K562 (cell line): ENCODE data around the gene PLEKHA6. TPM values are rescaled to one million over a fixed set of nuclear protein-coding genes. Genes with fewer than 3 reads are reported as not detected.

Experiments used
- CEBPG ChIP-seq, 3 experiments: fragments of 200-800 bp in 1 of 3; sonication (Bioruptor generic) in 1 of 3; sonication (generic) in 1 of 3; formaldehyde crosslinking in 1 of 3; IDR thresholded peaks in 2 of 3; conservative IDR thresholded peaks in 1 of 3; 2 replicates each; pipeline versions ENCODE4 v1.6.1 to v1.8.0; 2016 to 2022; ENCODE audit warnings: missing compliant biosample characterization in 2 of 3, missing genetic modification characterization in 2 of 3, mild to moderate bottlenecking in 1 of 3, missing genetic modification reagents in 1 of 3
- CREM ChIP-seq: IDR thresholded peaks from 2 replicates; pipeline ENCODE4 v1.6.1; 2014; ENCODE audit warnings: antibody characterized with exemption, low read depth
- DIDO1 ChIP-seq: fragments of 450-650 bp; IDR thresholded peaks from 2 replicates; pipeline ENCODE4 v1.6.1; 2016; ENCODE audit warnings: low read depth, missing biosample characterization, missing genetic modification characterization
- EGR1 ChIP-seq: fragments of 450-650 bp; conservative IDR thresholded peaks from 2 replicates; pipeline ENCODE4 v1.6.1; 2017; ENCODE audit warnings: mild to moderate bottlenecking
- FOXJ3 ChIP-seq: sonication (generic); formaldehyde crosslinking; IDR thresholded peaks from 2 replicates; pipeline ENCODE4 v1.4.0; 2020; ENCODE audit warnings: mild to moderate bottlenecking, missing genetic modification reagents
- FOXK1 ChIP-seq: sonication (generic); formaldehyde crosslinking; IDR thresholded peaks from 2 replicates; pipeline ENCODE4 v1.8.0; 2022; ENCODE audit warnings: missing genetic modification reagents, mild to moderate bottlenecking, borderline replicate concordance
- FOXO4 ChIP-seq: fragments of 450-650 bp; formaldehyde crosslinking; IDR thresholded peaks from 2 replicates; pipeline ENCODE4 v1.4.0; 2020; ENCODE audit warnings: mild to moderate bottlenecking, moderate library complexity
- KDM5B ChIP-seq: fragments of 200-600 bp; sonication (generic); IDR thresholded peaks from 2 replicates; pipeline ENCODE4 v1.6.1; 2012; ENCODE audit warnings: low read depth, mild to moderate bottlenecking, moderate library complexity, low read length, control low read depth, inconsistent platforms; ENCODE audit not compliant: insufficient replicate concordance
- KLF6 ChIP-seq: fragments of 250-450 bp; sonication (Bioruptor Pico); IDR thresholded peaks from 2 replicates; pipeline ENCODE4 v1.4.0; 2020; ENCODE audit warnings: mild to moderate bottlenecking, moderate library complexity, borderline replicate concordance
- MBD2 ChIP-seq: sonication (generic); IDR thresholded peaks from 2 replicates; pipeline ENCODE4 v1.6.1; 2016; ENCODE audit warnings: low read depth, borderline replicate concordance
- MEIS2 ChIP-seq: fragments of 450-650 bp; IDR thresholded peaks from 2 replicates; pipeline ENCODE4 v1.6.1; 2014; ENCODE audit warnings: mild to moderate bottlenecking; ENCODE audit not compliant: partially characterized antibody
- MTA3 ChIP-seq: fragments of 450-650 bp; formaldehyde crosslinking; IDR thresholded peaks from 2 replicates; pipeline ENCODE4 v1.6.1; 2017; ENCODE audit warnings: mild to moderate bottlenecking, borderline replicate concordance
- NR3C1 ChIP-seq: sonication (generic); formaldehyde crosslinking; IDR thresholded peaks from 2 replicates; pipeline ENCODE4 v1.8.1; 2022; ENCODE audit warnings: missing genetic modification reagents
- RAD21 ChIP-seq, 2 experiments: fragments of 250-450 bp in 1 of 2; fragments of 450-650 bp in 1 of 2; sonication (Bioruptor Pico) in 1 of 2; formaldehyde crosslinking in 1 of 2; IDR thresholded peaks in 1 of 2; conservative IDR thresholded peaks in 1 of 2; 2 replicates each; pipeline versions ENCODE4 v1.4.0 to v1.8.0; 2020 to 2022; ENCODE audit warnings: mild to moderate bottlenecking in 2 of 2, moderate library complexity in 1 of 2
- SLC30A9 ChIP-seq: fragments of 250-450 bp; sonication (Bioruptor Pico); IDR thresholded peaks from 2 replicates; pipeline ENCODE4 v1.8.0; 2022; ENCODE audit warnings: mild to moderate bottlenecking, moderate library complexity
- SMAD1 ChIP-seq: fragments of 150-350 bp; IDR thresholded peaks from 2 replicates; pipeline ENCODE4 v1.6.1; 2014; ENCODE audit warnings: low read length, low read depth; ENCODE audit not compliant: partially characterized antibody
- TFAM ChIP-seq: fragments of 250-450 bp; sonication (Bioruptor Pico); conservative IDR thresholded peaks from 2 replicates; pipeline ENCODE4 v1.5.0; 2021; ENCODE audit warnings: mild to moderate bottlenecking, moderate library complexity
- TFAP4 ChIP-seq: sonication (generic); formaldehyde crosslinking; IDR thresholded peaks from 2 replicates; pipeline ENCODE4 v1.8.0; 2022; ENCODE audit warnings: missing genetic modification reagents, mild to moderate bottlenecking, moderate library complexity, borderline replicate concordance
- TRIM25 ChIP-seq: fragments of 450-650 bp; IDR thresholded peaks from 2 replicates; pipeline ENCODE4 v1.7.0; 2016; ENCODE audit warnings: borderline replicate concordance
- YBX1 ChIP-seq: fragments of 450-650 bp; IDR thresholded peaks from 2 replicates; pipeline ENCODE4 v1.7.1; 2016; ENCODE audit warnings: mild to moderate bottlenecking
- ZNF197 ChIP-seq: fragments of 200-800 bp; sonication (Bioruptor generic); IDR thresholded peaks from 2 replicates; pipeline ENCODE4 v1.6.1; 2016; ENCODE audit warnings: low read depth, missing genetic modification characterization, missing compliant biosample characterization
- ZNF263 ChIP-seq: sonication (generic); formaldehyde crosslinking; IDR thresholded peaks from 2 replicates; pipeline ENCODE4 v1.8.0; 2022; ENCODE audit warnings: mild to moderate bottlenecking, missing genetic modification reagents, borderline replicate concordance
- ZNF384 ChIP-seq: IDR thresholded peaks from 2 replicates; pipeline ENCODE4 v1.6.1; 2012; ENCODE audit warnings: low read depth, low read length, improper control_type of control experiment
- ZNF507 ChIP-seq: conservative IDR thresholded peaks from 2 replicates; pipeline ENCODE4 v1.6.1; 2017; ENCODE audit warnings: missing genetic modification characterization, missing compliant biosample characterization
- ZNF668 ChIP-seq: fragments of 250-450 bp; sonication (Bioruptor Pico); IDR thresholded peaks from 2 replicates; pipeline ENCODE4 v1.8.0; 2022; ENCODE audit warnings: mild to moderate bottlenecking, inconsistent platforms
- polyA plus RNA-seq, 8 experiments: library from polyadenylated mRNA; depleted of rRNA in 4 of 8; stranded (reverse) in 5 of 8; unstranded in 3 of 8; fragments of >200 nt; fragmentation: Nextera tagmentation in 2 of 8; fragmentation: Illumina TruSeq in 1 of 8; extraction: Ambion mirVana in 2 of 8; extraction: Trizol in 1 of 8; gene quantifications; 2 replicates each; pipeline versions ENCODE4 v1.2.1 to v1.2.3, GENCODE V29; 2011 to 2014; ENCODE audit warnings: inconsistent platforms in 1 of 8, missing spikeins in 1 of 8
- total RNA-seq, 7 experiments: library from RNA; depleted of rRNA in 6 of 7; stranded (reverse); fragments of >200 nt in 6 of 7; fragmentation: Illumina TruSeq in 2 of 7; extraction: Trizol in 2 of 7; gene quantifications; 2 replicates each; pipeline versions ENCODE4 v1.2.1 to v1.2.3, GENCODE V29; 2011 to 2021; ENCODE audit warnings: low replicate concordance in 1 of 7

Gene PLEKHA6
- total and polyA plus RNA-seq, 9 of the 15 experiments (the other 6 are each of a cell fraction or from before 2014, with no cell fraction given) = under 0.01 to 0.33 (median 0.01) TPM; not detected in 4

- no peak for TF ChIP-seq MTA3
- no peak for TF ChIP-seq ZNF668 (CRISPR knock-in tag)
- no peak for TF ChIP-seq YBX1
- no peak for TF ChIP-seq FOXO4 (CRISPR knock-in tag)
- 0 out of 2 replicates have a peak, but pooled peaks have one; percentile 6 for TF ChIP-seq FOXK1 (CRISPR knock-in tag)
- TF ChIP-seq RAD21 (CRISPR knock-in tag; conservative IDR thresholded peaks at IDR 0.05 in 1 of 2, IDR thresholded peaks at IDR 0.05 in 1 of 2) = peak; percentile 86 to 90
- no peak for TF ChIP-seq ZNF197 (CRISPR knock-in tag)
- TF ChIP-seq DIDO1 (tag) = no peak
- no peak for TF ChIP-seq MBD2
- no peak for TF ChIP-seq KDM5B
- TF ChIP-seq SLC30A9 = no peak
- TF ChIP-seq NR3C1 (CRISPR knock-in tag) = no peak
- no peak for TF ChIP-seq SMAD1
- TF ChIP-seq ZNF384 = 0 out of 2 replicates have a peak, but pooled peaks have one; percentile 10
- peak; percentile 31 for TF ChIP-seq MEIS2
- no peak for TF ChIP-seq TRIM25
- peak; percentile 47; the same call in 1 of the 2 replicates for TF ChIP-seq CREM
- TF ChIP-seq ZNF507 = no peak
- TF ChIP-seq KLF6 (CRISPR knock-in tag) = no peak
- 0 out of 2 replicates have a peak, but pooled peaks have one; percentile 17 for TF ChIP-seq TFAP4 (CRISPR knock-in tag)
- TF ChIP-seq FOXJ3 (CRISPR knock-in tag) = no peak
- no peak; the same call in 1 of the 2 replicates for TF ChIP-seq EGR1
- no peak for TF ChIP-seq TFAM (CRISPR knock-in tag)
- TF ChIP-seq ZNF263 (CRISPR knock-in tag) = no peak
- TF ChIP-seq CEBPG (CRISPR knock-in tag; IDR thresholded peaks at IDR 0.05) = no peak
- TF ChIP-seq CEBPG (tag; conservative IDR thresholded peaks at IDR 0.05 in 1 of 2, IDR thresholded peaks at IDR 0.05 in 1 of 2) = no peak
These were observed 152.6 kb downstream of the PLEKHA6 start (continued) for GRCh38 chr1:204207136-204207616.
